HG02870 (cell line): ENCODE measurements around the gene CYB561D2.

Experiments used
- ATAC-seq: cut with Tn5 transposase; IDR thresholded peaks from one replicate; pipeline ENCODE4 v1.9.1; 2021; ENCODE audit warnings: mild to moderate bottlenecking, moderate library complexity; ENCODE audit not compliant: unreplicated experiment

The CYB561D2 gene

GRCh38 chr3:50340448-50341329 is 10.0 kb upstream of the CYB561D2 start, which contains the start of gene RASSF1:
Gene RASSF1, minus strand, starts transcription at chr3:50340836. Its CDS starts 31 bp downstream, at chr3:50340805.
- no peak for ATAC-seq

GRCh38 chr3:50341537-50341936 is 9.1 kb upstream of the CYB561D2 start:
- ATAC-seq: no peak

- ATAC-seq: no peak
Observed at GRCh38 chr3:50341996-50342650, 8.5 kb upstream of the CYB561D2 start.

GRCh38 chr3:50342813-50343633 is 7.6 kb upstream of the CYB561D2 start:
- no peak for ATAC-seq

- ATAC-seq: no peak
Observed at GRCh38 chr3:50345008-50345407, 5.7 kb upstream of the CYB561D2 start.

GRCh38 chr3:50345586-50346234 is 5.0 kb upstream of the CYB561D2 start, which contains the start of gene ZMYND10:
Gene ZMYND10, minus strand, starts transcription at chr3:50345732. Its CDS starts 153 bp downstream, at chr3:50345579.
- no peak for ATAC-seq

- ATAC-seq: no peak
Observed at GRCh38 chr3:50347187-50347813, 3.4 kb upstream of the CYB561D2 start.

- ATAC-seq: no peak
Observed at GRCh38 chr3:50350213-50350526, 492 bp upstream of the CYB561D2 start.

GRCh38 chr3:50351323-50351697 is 648 bp downstream of the CYB561D2 start:
- ATAC-seq: no peak

GRCh38 chr3:50352781-50353180 is 2.1 kb downstream of the CYB561D2 start:
- no peak for ATAC-seq

- ATAC-seq: no peak
Observed at GRCh38 chr3:50353245-50354004, 2.8 kb downstream of the CYB561D2 start.

GRCh38 chr3:50354186-50354764 is 3.6 kb downstream of the CYB561D2 start:
- ATAC-seq: no peak

- ATAC-seq: no peak
Observed at GRCh38 chr3:50354850-50355249, 4.2 kb downstream of the CYB561D2 start.

- no peak for ATAC-seq
Observed at GRCh38 chr3:50355829-50356552, 5.3 kb downstream of the CYB561D2 start.

GRCh38 chr3:50356553-50356952 is 5.9 kb downstream of the CYB561D2 start:
- ATAC-seq: no peak

- no peak for ATAC-seq
Observed at GRCh38 chr3:50357481-50357880, 6.8 kb downstream of the CYB561D2 start.

- no peak for ATAC-seq
Observed at GRCh38 chr3:50358355-50358910, 7.8 kb downstream of the CYB561D2 start.
